GM19452 (cell line): ENCODE data around the gene ST8SIA1.

Source experiments
- ATAC-seq: cut with Tn5 transposase; IDR thresholded peaks from one replicate; pipeline ENCODE4 v1.9.1; 2021; ENCODE audit not compliant: unreplicated experiment

Gene ST8SIA1

GRCh38 chr12:22246217-22246846, 88.2 kb downstream of the ST8SIA1 start:
- no peak for ATAC-seq

- no peak for ATAC-seq
Observed at GRCh38 chr12:22242726-22243125, 91.8 kb downstream of the ST8SIA1 start.

GRCh38 chr12:22238211-22238610, 96.3 kb downstream of the ST8SIA1 start:
- no peak for ATAC-seq

GRCh38 chr12:22234561-22234960, 99.9 kb downstream of the ST8SIA1 start:
- ATAC-seq: no peak

- no peak for ATAC-seq
Observed at GRCh38 chr12:22231836-22232235, 102.7 kb downstream of the ST8SIA1 start.

GRCh38 chr12:22231078-22231477, 103.4 kb downstream of the ST8SIA1 start:
- no peak for ATAC-seq

GRCh38 chr12:22230280-22230794, 104.2 kb downstream of the ST8SIA1 start:
- no peak for ATAC-seq

- ATAC-seq: no peak
Observed at GRCh38 chr12:22229652-22230279, 104.7 kb downstream of the ST8SIA1 start.

GRCh38 chr12:22228022-22228875, 106.3 kb downstream of the ST8SIA1 start:
- no peak for ATAC-seq

GRCh38 chr12:22223356-22223755, 111.2 kb downstream of the ST8SIA1 start:
- ATAC-seq: no peak

- ATAC-seq: no peak
Observed at GRCh38 chr12:22217556-22217955, 117.0 kb downstream of the ST8SIA1 start.

GRCh38 chr12:22215467-22216253, 118.8 kb downstream of the ST8SIA1 start:
- ATAC-seq: no peak

GRCh38 chr12:22211128-22211527, 123.4 kb downstream of the ST8SIA1 start:
- no peak for ATAC-seq

- ATAC-seq: no peak
Observed at GRCh38 chr12:22209422-22209821, 125.1 kb downstream of the ST8SIA1 start.

- no peak for ATAC-seq
Observed at GRCh38 chr12:22206111-22206728, 128.3 kb downstream of the ST8SIA1 start.

GRCh38 chr12:22204391-22204790, 130.1 kb downstream of the ST8SIA1 start:
- no peak for ATAC-seq

GRCh38 chr12:22202847-22203246, 131.7 kb downstream of the ST8SIA1 start:
- ATAC-seq: no peak

GRCh38 chr12:22201101-22201500, 133.4 kb downstream of the ST8SIA1 start:
- no peak for ATAC-seq

GRCh38 chr12:22196236-22196635, 138.3 kb downstream of the ST8SIA1 start:
- no peak for ATAC-seq

- no peak for ATAC-seq
Observed at GRCh38 chr12:22190969-22191368, 143.5 kb downstream of the ST8SIA1 start.
